ENCODE results near the gene HSD11B1.
A peak's percentile ranks its signal among the peaks of the same experiment; 100 is the strongest.

HSD11B1 gene

DNA sequence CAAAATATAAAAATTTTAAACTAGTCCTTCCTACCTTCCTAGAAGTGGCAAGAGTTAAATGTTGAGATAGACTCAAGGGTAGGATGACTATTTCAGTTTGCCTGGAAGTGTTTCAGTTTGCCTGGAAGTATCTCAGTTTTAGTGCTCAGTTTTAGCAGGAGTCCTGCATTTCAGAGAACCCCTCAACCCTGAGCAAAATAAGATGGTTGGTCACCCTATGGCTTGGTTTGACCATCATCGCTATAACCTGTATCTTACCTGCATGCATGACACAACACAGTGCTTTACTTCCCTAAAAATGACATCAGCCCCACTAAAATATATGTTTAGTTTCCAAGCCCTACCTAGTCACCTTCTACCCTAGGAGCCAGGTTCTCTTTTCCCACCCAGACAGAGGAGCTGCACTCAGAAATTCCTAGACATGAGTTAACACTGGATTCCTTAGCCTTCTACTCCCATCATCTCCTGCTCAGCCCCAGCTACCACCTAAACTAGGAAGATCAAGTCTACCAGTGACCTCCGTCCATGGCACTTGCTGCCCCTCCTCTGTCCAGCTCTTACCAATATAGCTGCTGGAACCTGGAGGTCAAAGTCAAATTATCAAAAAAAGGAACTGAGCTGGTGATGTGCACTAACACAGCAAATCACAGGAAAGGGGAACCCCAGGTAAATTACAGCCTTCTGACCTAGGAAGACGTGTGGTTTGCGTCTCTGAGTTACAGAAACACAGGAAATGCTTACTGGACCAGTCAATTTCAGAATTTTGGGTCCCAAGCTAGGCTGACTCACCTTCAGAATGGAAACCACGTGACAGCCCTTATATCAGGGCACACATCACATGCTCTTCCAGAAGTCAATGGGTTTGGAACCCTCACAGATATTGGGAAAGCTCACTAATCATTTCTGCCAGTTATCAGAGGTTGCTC is 31.7 kb upstream of the HSD11B1 start:
- peak overlapping the region; percentile 71 for H3K27ac ChIP-seq (ENCODE audit: low read depth, low read length)
- peak overlapping the region; percentile 15; the same call in 1 of the 2 replicates for H3K4me3 ChIP-seq (ENCODE audit: low read depth, low read length)
- H3K4me1 ChIP-seq (ENCODE audit: control insufficient read depth, insufficient read depth, low read length, unreplicated experiment) = peaks cover 26% of the 10 kb centered on the region
- no peaks in the 10 kb centered on the region for H3K27me3 ChIP-seq (ENCODE audit: insufficient read depth, low read length)
- H2AFZ ChIP-seq (ENCODE audit: low read length, unreplicated experiment) = no peak overlapping the region
- no peaks in the 10 kb centered on the region for H3K36me3 ChIP-seq (ENCODE audit: insufficient read depth, low read length)
- no peaks in the 10 kb centered on the region for H3K79me2 ChIP-seq (ENCODE audit: control insufficient read depth, insufficient read depth, low read length, unreplicated experiment)

DNA sequence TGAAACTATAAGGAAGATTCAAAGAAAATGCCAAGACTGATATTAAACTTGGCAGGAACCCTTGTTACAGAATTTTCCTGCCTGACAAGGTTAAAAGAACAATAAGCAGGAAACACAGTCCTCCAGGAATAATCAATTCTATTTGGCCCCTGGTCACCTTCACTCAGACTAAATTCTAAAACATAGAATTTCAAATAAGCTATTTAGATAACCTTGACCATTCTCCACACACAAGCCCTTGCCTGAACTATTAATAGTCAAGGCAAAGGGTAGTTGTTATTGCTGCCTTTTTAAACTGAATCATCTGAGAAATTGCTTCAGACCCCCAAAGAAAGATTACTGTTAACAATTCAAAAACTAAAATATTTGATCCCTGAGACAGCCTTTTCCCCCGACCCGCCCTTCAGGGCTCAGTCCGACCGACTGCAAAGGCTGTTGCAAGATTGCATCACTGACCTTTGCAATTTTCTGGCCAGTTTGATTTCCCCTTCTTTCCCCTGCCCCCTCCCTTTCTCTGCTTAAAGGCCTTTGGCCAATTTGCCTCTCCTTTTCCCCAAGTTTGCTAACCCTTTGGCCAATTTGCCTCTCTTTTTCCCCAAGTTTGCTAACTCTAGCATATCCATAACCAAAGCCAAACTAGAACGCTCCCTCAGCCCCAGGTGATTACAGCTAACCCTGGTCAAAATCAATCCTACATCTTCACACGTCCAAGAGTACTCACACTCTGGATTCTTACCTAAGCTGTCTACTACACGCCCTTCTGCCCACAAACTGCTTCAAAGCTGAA is 30.8 kb upstream of the HSD11B1 start:
- Histone ChIP-seq H3K36me3 (ENCODE audit: insufficient read depth, low read length) (no peaks in the 10 kb centered on the region), H3K79me2 (ENCODE audit: control insufficient read depth, insufficient read depth, low read length, unreplicated experiment) (no peaks in the 10 kb centered on the region), H3K27me3 (ENCODE audit: insufficient read depth, low read length) (no peaks in the 10 kb centered on the region), H2AFZ (ENCODE audit: low read length, unreplicated experiment) (peak overlapping the region; percentile 28), H3K4me3 (ENCODE audit: low read depth, low read length) (0 out of 2 replicates have a peak overlapping the region, but pooled peaks have one; percentile 77), H3K4me1 (ENCODE audit: control insufficient read depth, insufficient read depth, low read length, unreplicated experiment) (peaks cover 26% of the 10 kb centered on the region), H3K27ac (ENCODE audit: low read depth, low read length) (peak overlapping the region; percentile 71)

DNA sequence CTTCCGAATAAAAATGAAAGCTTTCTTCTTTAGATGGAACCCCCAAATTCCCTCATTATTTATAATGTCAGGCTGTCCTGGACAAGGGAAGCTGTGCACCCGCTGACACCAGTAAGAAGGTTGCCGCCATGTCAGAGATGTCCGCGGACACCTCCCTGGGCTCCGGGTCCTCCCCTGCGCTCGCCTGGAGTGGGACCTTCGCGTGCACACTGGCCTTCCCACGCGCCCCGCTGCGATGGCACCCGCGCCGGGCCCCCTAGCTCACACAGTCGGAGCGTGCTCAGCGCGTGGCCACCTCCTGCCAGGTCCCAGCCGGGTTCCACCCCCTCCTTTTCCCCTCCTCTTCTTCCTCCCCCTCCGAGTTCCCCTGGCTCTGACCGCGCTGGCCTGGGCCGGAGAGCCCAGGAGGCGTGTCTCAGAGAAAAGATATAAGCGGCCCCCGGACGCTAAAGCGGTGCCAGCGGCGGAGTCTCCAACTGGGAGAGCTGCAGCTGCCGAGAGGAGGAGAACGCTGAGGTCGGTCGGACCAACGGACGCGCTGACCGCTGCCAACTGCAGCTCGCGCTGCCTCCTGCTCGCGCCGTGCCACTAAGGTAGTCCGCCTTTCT is 29.6 kb upstream of the HSD11B1 start, which contains the start of gene G0S2:
G0S2 (plus strand) TSS at position 456 of the 608 bp plus-strand sequence. CDS start 273 bp downstream, outside the sequence.
- Histone ChIP-seq H3K27me3 (ENCODE audit: insufficient read depth, low read length) (no peaks in the 10 kb centered on the region), H3K4me1 (ENCODE audit: control insufficient read depth, insufficient read depth, low read length, unreplicated experiment) (peaks cover 26% of the 10 kb centered on the region), H3K4me3 (ENCODE audit: low read depth, low read length) (peak within 1 kb of the TSS; percentile 77), H3K27ac (ENCODE audit: low read depth, low read length) (peak within 1 kb of the TSS; percentile 71; the same call in 1 of the 2 replicates), H3K36me3 (ENCODE audit: insufficient read depth, low read length) (no peaks in the 10 kb centered on the region), H2AFZ (ENCODE audit: low read length, unreplicated experiment) (peak within 1 kb of the TSS; percentile 47), H3K79me2 (ENCODE audit: control insufficient read depth, insufficient read depth, low read length, unreplicated experiment) (no peaks in the 10 kb centered on the region)

DNA sequence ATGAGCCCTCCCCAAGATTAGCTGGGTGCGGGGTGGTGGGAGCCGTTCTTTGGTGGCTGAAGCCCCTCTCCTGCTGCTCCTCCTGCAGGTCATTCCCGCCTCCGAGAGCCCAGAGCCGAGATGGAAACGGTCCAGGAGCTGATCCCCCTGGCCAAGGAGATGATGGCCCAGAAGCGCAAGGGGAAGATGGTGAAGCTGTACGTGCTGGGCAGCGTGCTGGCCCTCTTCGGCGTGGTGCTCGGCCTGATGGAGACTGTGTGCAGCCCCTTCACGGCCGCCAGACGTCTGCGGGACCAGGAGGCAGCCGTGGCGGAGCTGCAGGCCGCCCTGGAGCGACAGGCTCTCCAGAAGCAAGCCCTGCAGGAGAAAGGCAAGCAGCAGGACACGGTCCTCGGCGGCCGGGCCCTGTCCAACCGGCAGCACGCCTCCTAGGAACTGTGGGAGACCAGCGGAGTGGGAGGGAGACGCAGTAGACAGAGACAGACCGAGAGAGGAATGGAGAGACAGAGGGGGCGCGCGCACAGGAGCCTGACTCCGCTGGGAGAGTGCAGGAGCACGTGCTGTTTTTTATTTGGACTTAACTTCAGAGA is 29.0 kb upstream of the HSD11B1 start:
- H3K4me3 ChIP-seq (ENCODE audit: low read depth, low read length) = peak overlapping the region; percentile 77
- H3K36me3 ChIP-seq (ENCODE audit: insufficient read depth, low read length) = no peaks in the 10 kb centered on the region
- no peak overlapping the region for H3K27ac ChIP-seq (ENCODE audit: low read depth, low read length)
- peaks cover 26% of the 10 kb centered on the region for H3K4me1 ChIP-seq (ENCODE audit: control insufficient read depth, insufficient read depth, low read length, unreplicated experiment)
- peak overlapping the region; percentile 47 for H2AFZ ChIP-seq (ENCODE audit: low read length, unreplicated experiment)
- H3K27me3 ChIP-seq (ENCODE audit: insufficient read depth, low read length) = no peaks in the 10 kb centered on the region; the same call in 1 of the 2 replicates
- no peaks in the 10 kb centered on the region for H3K79me2 ChIP-seq (ENCODE audit: control insufficient read depth, insufficient read depth, low read length, unreplicated experiment)

DNA sequence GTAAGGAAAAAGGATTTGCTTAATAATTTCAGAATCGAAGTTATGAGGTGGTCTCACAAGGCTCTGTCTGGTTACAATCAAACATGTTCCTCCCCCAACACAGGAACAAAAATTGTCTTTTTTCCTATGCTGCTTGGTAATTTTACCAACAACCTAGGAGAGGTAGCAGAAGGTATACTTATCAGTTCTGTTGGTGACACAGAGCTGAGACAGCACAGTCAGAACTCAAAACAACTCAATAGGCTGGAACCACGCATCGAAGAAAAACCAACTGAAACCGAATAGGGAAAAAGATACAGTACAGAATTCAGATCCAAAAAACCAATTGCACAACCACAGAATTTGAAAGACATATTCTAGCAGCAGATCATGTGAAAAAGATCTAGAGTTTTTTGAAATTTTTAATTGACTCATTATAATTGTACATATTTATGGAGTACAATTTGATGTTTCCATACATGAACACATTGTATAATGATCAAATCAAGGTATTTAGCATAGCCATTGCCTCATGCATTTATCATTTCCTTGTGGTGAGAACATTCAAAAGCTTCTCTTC is 25.6 kb upstream of the HSD11B1 start:
- Histone ChIP-seq H3K36me3 (ENCODE audit: insufficient read depth, low read length) (no peaks in the 10 kb centered on the region), H3K27me3 (ENCODE audit: insufficient read depth, low read length) (no peaks in the 10 kb centered on the region; the same call in 1 of the 2 replicates), H3K4me3 (ENCODE audit: low read depth, low read length) (no peak overlapping the region), H3K27ac (ENCODE audit: low read depth, low read length) (no peak overlapping the region), H2AFZ (ENCODE audit: low read length, unreplicated experiment) (no peak overlapping the region), H3K4me1 (ENCODE audit: control insufficient read depth, insufficient read depth, low read length, unreplicated experiment) (peaks cover 8% of the 10 kb centered on the region), H3K79me2 (ENCODE audit: control insufficient read depth, insufficient read depth, low read length, unreplicated experiment) (no peaks in the 10 kb centered on the region)

GRCh38 chr1:209685821-209686220 is 18.8 kb upstream of the HSD11B1 start:
- H3K4me1 ChIP-seq (ENCODE audit: control insufficient read depth, insufficient read depth, low read length, unreplicated experiment) = peaks cover 19% of the 10 kb centered on the region
- H3K36me3 ChIP-seq (ENCODE audit: insufficient read depth, low read length) = no peaks in the 10 kb centered on the region
- H3K4me3 ChIP-seq (ENCODE audit: low read depth, low read length) = no peak overlapping the region
- no peak overlapping the region for H3K27ac ChIP-seq (ENCODE audit: low read depth, low read length)
- no peaks in the 10 kb centered on the region for H3K79me2 ChIP-seq (ENCODE audit: control insufficient read depth, insufficient read depth, low read length, unreplicated experiment)
- no peak overlapping the region for H2AFZ ChIP-seq (ENCODE audit: low read length, unreplicated experiment)
- H3K27me3 ChIP-seq (ENCODE audit: insufficient read depth, low read length) = no peaks in the 10 kb centered on the region

- peaks cover 24% of the 10 kb centered on the region for H3K4me1 ChIP-seq (ENCODE audit: control insufficient read depth, insufficient read depth, low read length, unreplicated experiment)
- H3K79me2 ChIP-seq (ENCODE audit: control insufficient read depth, insufficient read depth, low read length, unreplicated experiment) = no peaks in the 10 kb centered on the region
- no peaks in the 10 kb centered on the region for H3K27me3 ChIP-seq (ENCODE audit: insufficient read depth, low read length)
- H3K4me3 ChIP-seq (ENCODE audit: low read depth, low read length) = no peak overlapping the region
- no peak overlapping the region for H2AFZ ChIP-seq (ENCODE audit: low read length, unreplicated experiment)
- H3K27ac ChIP-seq (ENCODE audit: low read depth, low read length) = no peak overlapping the region
- no peaks in the 10 kb centered on the region for H3K36me3 ChIP-seq (ENCODE audit: insufficient read depth, low read length)
Observed at GRCh38 chr1:209686322-209686721, 18.3 kb upstream of the HSD11B1 start.

DNA sequence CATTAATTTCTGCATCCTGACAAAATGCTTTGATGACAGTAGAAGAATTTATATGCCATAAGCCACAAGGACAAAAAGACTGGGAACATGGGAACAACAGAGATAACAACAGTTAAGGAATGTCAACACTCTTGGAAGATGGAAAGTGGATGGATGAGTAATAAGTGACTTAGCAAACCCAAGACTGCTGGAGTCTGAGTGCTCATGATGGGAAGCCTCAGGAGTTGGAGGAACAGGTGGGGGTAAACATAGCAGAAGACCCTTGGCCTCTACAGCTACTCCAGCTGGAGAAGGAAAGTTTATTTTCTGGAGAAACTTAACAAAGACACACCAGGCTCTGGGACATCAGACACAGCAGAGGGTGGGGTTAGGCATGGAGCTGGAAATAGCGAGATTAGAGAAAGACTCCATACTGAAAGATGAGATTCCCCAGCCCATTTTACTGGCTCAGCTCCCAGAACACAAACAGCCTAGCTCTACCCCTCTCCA is 15.9 kb upstream of the HSD11B1 start:
- H3K79me2 ChIP-seq (ENCODE audit: control insufficient read depth, insufficient read depth, low read length, unreplicated experiment) = no peaks in the 10 kb centered on the region
- H3K27me3 ChIP-seq (ENCODE audit: insufficient read depth, low read length) = no peaks in the 10 kb centered on the region
- no peak overlapping the region for H3K4me3 ChIP-seq (ENCODE audit: low read depth, low read length)
- H3K4me1 ChIP-seq (ENCODE audit: control insufficient read depth, insufficient read depth, low read length, unreplicated experiment) = peaks cover 31% of the 10 kb centered on the region
- no peak overlapping the region for H2AFZ ChIP-seq (ENCODE audit: low read length, unreplicated experiment)
- no peaks in the 10 kb centered on the region for H3K36me3 ChIP-seq (ENCODE audit: insufficient read depth, low read length)
- H3K27ac ChIP-seq (ENCODE audit: low read depth, low read length) = peak overlapping the region; percentile 42

DNA sequence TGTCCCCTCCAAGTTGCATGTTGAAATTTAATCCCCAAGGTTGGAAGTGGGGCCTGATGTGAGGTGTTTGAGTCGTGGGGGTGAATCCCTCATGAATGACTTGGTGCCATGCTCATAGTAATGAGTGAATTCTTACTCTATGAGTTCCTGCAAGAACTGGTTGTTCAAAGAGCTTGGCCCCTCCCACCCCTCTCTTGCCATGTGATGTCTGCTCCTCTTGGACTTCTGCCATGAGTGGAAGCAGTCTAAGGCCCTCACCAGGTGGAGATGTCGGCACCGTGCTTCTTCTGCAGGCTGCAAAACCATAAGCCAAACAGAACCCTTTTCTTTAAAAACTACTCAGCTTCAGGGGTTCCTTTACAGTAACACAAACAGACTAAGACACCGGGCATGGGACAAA is 15.2 kb upstream of the HSD11B1 start:
- no peaks in the 10 kb centered on the region for H3K27me3 ChIP-seq (ENCODE audit: insufficient read depth, low read length)
- H3K27ac ChIP-seq (ENCODE audit: low read depth, low read length) = peak overlapping the region; percentile 42
- no peaks in the 10 kb centered on the region for H3K79me2 ChIP-seq (ENCODE audit: control insufficient read depth, insufficient read depth, low read length, unreplicated experiment)
- no peak overlapping the region for H3K4me3 ChIP-seq (ENCODE audit: low read depth, low read length)
- H3K4me1 ChIP-seq (ENCODE audit: control insufficient read depth, insufficient read depth, low read length, unreplicated experiment) = peaks cover 31% of the 10 kb centered on the region
- no peaks in the 10 kb centered on the region for H3K36me3 ChIP-seq (ENCODE audit: insufficient read depth, low read length)
- H2AFZ ChIP-seq (ENCODE audit: low read length, unreplicated experiment) = no peak overlapping the region

GRCh38 chr1:209691237-209691636 is 13.4 kb upstream of the HSD11B1 start:
- no peaks in the 10 kb centered on the region for H3K36me3 ChIP-seq (ENCODE audit: insufficient read depth, low read length)
- no peak overlapping the region for H2AFZ ChIP-seq (ENCODE audit: low read length, unreplicated experiment)
- H3K27ac ChIP-seq (ENCODE audit: low read depth, low read length) = no peak overlapping the region
- no peaks in the 10 kb centered on the region for H3K27me3 ChIP-seq (ENCODE audit: insufficient read depth, low read length)
- no peaks in the 10 kb centered on the region for H3K79me2 ChIP-seq (ENCODE audit: control insufficient read depth, insufficient read depth, low read length, unreplicated experiment)
- H3K4me1 ChIP-seq (ENCODE audit: control insufficient read depth, insufficient read depth, low read length, unreplicated experiment) = peaks cover 31% of the 10 kb centered on the region
- no peak overlapping the region for H3K4me3 ChIP-seq (ENCODE audit: low read depth, low read length)

Data from ACC112 (cell line).